ENCODE measurements around the gene AKAP1. TPM values are rescaled to one million over a fixed set of nuclear protein-coding genes. Genes with fewer than 3 reads are reported as not detected.

AKAP1 gene
- total and polyA plus RNA-seq, 2 of the 8 experiments (the other 6 are each of a cell fraction or from before 2014, with no cell fraction given): 120 to 156 TPM

- H4K8ac ChIP-seq (ENCODE audit: extremely low read depth, insufficient read depth, low read length): no peak overlapping the region
- DNase-seq (ENCODE audit: low read depth in 1 of 2, low spot score in 2 of 2) (no peak), FAIRE-seq (no peak)
- no peak overlapping the region for H2AFZ ChIP-seq (ENCODE audit: low read length)
- no peak overlapping the region for H4K91ac ChIP-seq (replicated peaks; ENCODE audit: insufficient read length, low read length)
- H3K56ac ChIP-seq (replicated peaks; ENCODE audit: insufficient read length, low read depth, low read length): no peak overlapping the region
- no peaks in the 10 kb centered on the region for H3K4me1 ChIP-seq (replicated peaks in 1 of 4; ENCODE audit: control insufficient read depth in 3 of 4, insufficient read depth in 4 of 4, low read length in 3 of 4)
- no peak overlapping the region for H2BK5ac ChIP-seq (ENCODE audit: low read depth, low read length)
- no peak overlapping the region for H3K4me3 ChIP-seq (ENCODE audit: extremely low read depth in 1 of 4, insufficient read depth in 2 of 4, low read depth in 3 of 4, low read length in 4 of 4)
- H2BK15ac ChIP-seq (ENCODE audit: low read length): no peak overlapping the region
- no peaks in the 10 kb centered on the region for H3K79me2 ChIP-seq (ENCODE audit: control insufficient read depth in 1 of 2, insufficient read depth in 2 of 2, low read length in 2 of 2)
- H3K18ac ChIP-seq (ENCODE audit: extremely low read depth, low read length): no peak overlapping the region
- no peaks in the 10 kb centered on the region for H3K27me3 ChIP-seq (replicated peaks in 1 of 4; ENCODE audit: control insufficient read depth in 3 of 4, extremely low read depth in 1 of 4, insufficient read depth in 3 of 4, low read length in 3 of 4)
- no peak overlapping the region for H3K9ac ChIP-seq (replicated peaks in 1 of 4; ENCODE audit: extremely low read depth in 1 of 4, low read depth in 3 of 4, low read length in 3 of 4)
- ChIA-PET POLR2A (ENCODE audit: partially characterized antibody) (no interaction called here), CTCF (ENCODE audit: partially characterized antibody) (interaction anchor here (0.6 to 4.0 kb wide), 14 partner anchors 8 to 1475 kb away, joined by 3 to 34 read pairs (median 5); partner anchors contain the start of gene COIL)
- H3K14ac ChIP-seq (ENCODE audit: insufficient read length): no peak overlapping the region
- no peak overlapping the region for H3K23ac ChIP-seq (ENCODE audit: insufficient read length)
- no peaks in the 10 kb centered on the region for H3K9me3 ChIP-seq (ENCODE audit: insufficient read depth in 2 of 2, low read depth in 1 of 2, low read length in 1 of 2)
- H4K20me1 ChIP-seq (replicated peaks in 1 of 2; ENCODE audit: control insufficient read depth in 1 of 2, insufficient read depth in 2 of 2, low read length in 2 of 2): peaks cover 0 to 4% of the 10 kb centered on the region in 2 experiments
- no peak overlapping the region for H2BK20ac ChIP-seq (ENCODE audit: low read length)
- no peak overlapping the region for H2BK12ac ChIP-seq (ENCODE audit: low read depth, low read length)
- no peak overlapping the region for H2BK120ac ChIP-seq (replicated peaks; ENCODE audit: low read depth, low read length)
- H3K23me2 ChIP-seq (ENCODE audit: low read depth, low read length): no peaks in the 10 kb centered on the region
- TF ChIP-seq JUN (IDR thresholded peaks at IDR 0.05; ENCODE audit: low read depth, low read length) (no peak), RNF2 (IDR thresholded peaks at IDR 0.05; ENCODE audit: borderline replicate concordance, low read depth, low read length, missing control alignments, poor library complexity, severe bottlenecking) (no peak), TBP (IDR thresholded peaks at IDR 0.05; ENCODE audit: low read depth, low read length) (no peak), RAD21 (IDR thresholded peaks at IDR 0.05 in 1 of 2, conservative IDR thresholded peaks at IDR 0.05 in 1 of 2; ENCODE audit: low read depth in 2 of 2, low read length in 2 of 2) (no peak), CHD2 (IDR thresholded peaks at IDR 0.05; ENCODE audit: low read length) (no peak)
- H3K79me1 ChIP-seq (ENCODE audit: low read depth, low read length): no peaks in the 10 kb centered on the region; the same call in 1 of the 2 replicates
- H3K36me3 ChIP-seq (ENCODE audit: control insufficient read depth in 2 of 4, insufficient read depth in 4 of 4, low read length in 3 of 4): peaks cover 42 to 82% (median 66%) of the 10 kb centered on the region in 4 experiments
- no peak overlapping the region for H2AK5ac ChIP-seq (ENCODE audit: low read depth, low read length)
- no peak overlapping the region for H3K27ac ChIP-seq (ENCODE audit: low read depth, low read length)
- H3K4ac ChIP-seq (replicated peaks; ENCODE audit: insufficient read length, low read depth, low read length): no peak overlapping the region
- H3K4me2 ChIP-seq (ENCODE audit: insufficient read depth in 1 of 2, low read depth in 2 of 2, low read length in 2 of 2): no peak overlapping the region
- no peak overlapping the region for H4K5ac ChIP-seq (ENCODE audit: insufficient read length, low read depth, low read length)
These were observed 35.8 kb downstream of the AKAP1 start for GRCh38 chr17:57120814-57121213.

Data from H1 (cell line).